ENCODE results near the gene CSF3.

The CSF3 gene

DNA sequence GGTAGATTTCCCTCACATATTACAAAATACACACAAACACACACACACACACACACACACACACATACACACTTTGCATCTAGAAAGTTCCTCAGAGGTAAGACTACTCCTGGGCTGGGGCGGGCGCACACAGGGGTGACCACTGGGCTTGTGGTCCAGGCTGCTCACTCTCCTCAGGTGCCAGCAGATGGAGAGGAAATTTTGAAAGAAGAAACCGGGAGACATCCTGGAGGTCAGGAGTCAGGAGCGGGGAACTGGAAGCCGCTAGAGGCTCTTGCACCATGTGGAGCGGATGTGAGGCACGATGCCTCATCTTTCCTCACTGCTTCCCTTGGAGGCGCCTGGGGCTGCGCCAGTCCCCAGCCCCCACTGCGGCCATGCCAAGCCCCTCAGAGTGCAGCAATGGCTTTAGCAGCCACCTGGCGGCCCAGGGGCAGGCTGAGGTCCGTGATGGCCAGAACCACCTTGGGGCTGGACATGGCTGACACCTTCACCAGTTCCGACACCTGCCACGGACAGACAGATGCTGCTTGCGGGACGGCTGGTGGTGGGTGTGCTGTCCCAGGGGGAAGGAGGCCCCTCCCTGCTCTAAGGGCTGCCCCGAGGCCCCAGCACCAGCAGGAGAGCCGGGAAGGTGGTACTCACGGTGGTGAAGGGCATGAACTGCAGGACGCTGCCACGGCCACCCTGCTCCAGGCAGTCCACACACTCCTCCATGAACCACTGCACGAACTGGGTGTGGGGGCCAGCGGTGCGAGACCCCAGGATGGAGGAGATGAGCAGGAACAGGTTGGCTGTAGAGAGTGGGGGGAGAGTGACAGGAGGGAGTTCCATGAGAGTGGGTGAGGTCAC, 4.1 kb downstream of the CSF3 start:
- TF ChIP-seq, protein P1, sequence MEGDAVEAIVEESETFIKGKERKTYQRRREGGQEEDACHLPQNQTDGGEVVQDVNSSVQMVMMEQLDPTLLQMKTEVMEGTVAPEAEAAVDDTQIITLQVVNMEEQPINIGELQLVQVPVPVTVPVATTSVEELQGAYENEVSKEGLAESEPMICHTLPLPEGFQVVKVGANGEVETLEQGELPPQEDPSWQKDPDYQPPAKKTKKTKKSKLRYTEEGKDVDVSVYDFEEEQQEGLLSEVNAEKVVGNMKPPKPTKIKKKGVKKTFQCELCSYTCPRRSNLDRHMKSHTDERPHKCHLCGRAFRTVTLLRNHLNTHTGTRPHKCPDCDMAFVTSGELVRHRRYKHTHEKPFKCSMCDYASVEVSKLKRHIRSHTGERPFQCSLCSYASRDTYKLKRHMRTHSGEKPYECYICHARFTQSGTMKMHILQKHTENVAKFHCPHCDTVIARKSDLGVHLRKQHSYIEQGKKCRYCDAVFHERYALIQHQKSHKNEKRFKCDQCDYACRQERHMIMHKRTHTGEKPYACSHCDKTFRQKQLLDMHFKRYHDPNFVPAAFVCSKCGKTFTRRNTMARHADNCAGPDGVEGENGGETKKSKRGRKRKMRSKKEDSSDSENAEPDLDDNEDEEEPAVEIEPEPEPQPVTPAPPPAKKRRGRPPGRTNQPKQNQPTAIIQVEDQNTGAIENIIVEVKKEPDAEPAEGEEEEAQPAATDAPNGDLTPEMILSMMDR (IDR thresholded peaks at IDR 0.05; ENCODE audit: borderline replicate concordance, insufficient read depth, low read depth, low read length) = no peak
- H3K4me3 ChIP-seq (ENCODE audit: low read depth, low read length) = no peak overlapping the region

DNA sequence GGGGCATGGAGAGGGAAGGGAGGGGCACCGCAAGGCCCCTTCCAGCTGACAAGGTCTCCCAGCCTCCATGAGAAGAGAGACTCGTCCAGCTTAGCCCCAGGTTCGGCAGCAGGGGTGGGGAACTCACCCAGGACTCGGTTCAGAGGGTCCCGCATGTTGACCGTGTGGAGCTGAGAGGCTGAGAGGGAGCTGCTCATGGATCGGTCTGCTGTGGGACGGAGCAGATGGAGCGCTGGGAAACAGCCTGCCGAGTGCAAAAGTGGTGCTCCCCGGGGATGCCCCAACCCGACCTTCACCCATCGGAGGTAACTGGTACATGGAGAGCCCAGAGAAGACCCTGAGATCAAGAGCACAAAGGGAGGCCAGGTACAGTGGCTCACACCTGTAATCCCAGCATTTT, 4.9 kb downstream of the CSF3 start:
- no peak overlapping the region for H3K4me3 ChIP-seq (ENCODE audit: low read depth, low read length)
- TF ChIP-seq, protein P1 (IDR thresholded peaks at IDR 0.05; ENCODE audit: borderline replicate concordance, insufficient read depth, low read depth, low read length) = no peak

DNA sequence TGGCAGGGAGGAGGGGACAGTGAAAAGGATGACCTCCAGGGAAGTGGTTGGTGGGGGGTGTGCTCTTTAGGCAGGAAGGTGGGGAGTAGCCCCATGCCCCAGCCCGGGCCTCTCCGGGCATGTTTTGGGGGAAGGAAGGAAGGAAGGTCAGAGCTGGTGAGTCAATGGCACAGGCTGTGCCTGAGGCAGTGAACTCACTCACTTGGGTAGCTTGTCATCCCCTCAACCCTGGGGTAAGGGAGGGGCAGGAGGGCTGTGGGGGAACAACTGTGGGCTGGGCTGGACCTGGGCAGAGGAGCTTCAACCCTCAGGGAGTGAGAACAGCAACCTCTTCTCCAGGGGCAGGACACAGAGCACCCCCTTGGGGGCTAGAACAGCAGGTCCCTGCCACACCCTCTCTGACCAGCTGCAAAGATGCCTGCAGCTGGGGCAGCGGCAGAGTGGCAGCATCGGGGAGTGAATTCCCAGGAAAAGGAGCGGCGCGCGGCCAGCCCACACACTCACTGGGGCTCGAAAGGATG, 6.3 kb downstream of the CSF3 start:
- TF ChIP-seq, protein P1 (IDR thresholded peaks at IDR 0.05; ENCODE audit: borderline replicate concordance, insufficient read depth, low read depth, low read length) = no peak
- H3K4me3 ChIP-seq (ENCODE audit: low read depth, low read length) = no peak overlapping the region

DNA sequence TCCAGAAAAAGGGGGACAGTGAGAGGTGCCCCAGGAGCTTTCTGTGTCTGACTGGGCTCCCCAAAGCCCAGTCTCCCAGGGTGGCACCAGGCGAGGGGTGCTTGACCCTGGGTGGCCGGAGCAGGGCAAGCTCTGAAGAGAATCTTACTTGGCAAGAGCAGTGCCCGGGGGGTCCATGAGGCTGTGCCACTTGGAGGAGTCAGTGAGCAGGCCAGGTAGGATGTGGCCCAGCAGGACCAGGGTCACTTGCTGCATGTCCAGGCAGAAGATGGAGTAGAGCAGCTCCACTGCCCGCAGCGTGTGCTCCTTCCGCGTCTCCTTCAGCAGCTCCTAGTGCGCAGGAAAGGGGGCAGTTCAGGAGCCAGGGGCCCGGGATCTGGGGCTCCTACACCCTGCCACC, 7.3 kb downstream of the CSF3 start:
- TF ChIP-seq, protein P1 (IDR thresholded peaks at IDR 0.05; ENCODE audit: borderline replicate concordance, insufficient read depth, low read depth, low read length) = no peak

DNA sequence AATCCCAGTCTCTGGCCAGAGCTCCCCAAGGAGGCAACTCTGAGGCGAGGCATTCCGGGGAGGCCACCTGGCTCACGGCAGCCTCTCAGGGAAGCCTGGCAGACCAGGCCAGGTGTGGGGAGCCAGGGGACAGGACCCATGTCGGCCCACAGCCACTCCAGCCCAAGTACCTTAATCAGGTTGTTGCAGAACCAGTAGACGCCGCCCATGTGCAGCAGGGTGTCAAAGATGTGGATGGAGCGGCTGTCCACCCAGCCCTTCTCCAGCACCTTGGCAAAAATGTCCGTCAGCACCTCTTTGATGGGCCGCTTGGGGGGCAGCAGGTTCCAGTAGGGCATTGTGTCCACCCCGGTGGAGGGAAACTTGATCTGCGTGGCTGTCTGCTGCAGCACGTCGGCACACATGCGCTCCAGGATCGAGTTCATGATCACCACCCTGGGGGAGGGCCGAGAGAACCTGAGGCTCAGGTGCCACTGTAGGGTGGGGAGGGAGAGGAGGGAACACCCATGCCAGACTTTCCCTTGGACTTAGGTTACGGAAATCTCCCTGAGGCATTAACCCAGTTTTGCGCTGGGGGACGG, 7.8 kb downstream of the CSF3 start:
- TF ChIP-seq, protein P1 (IDR thresholded peaks at IDR 0.05; ENCODE audit: borderline replicate concordance, insufficient read depth, low read depth, low read length) = no peak

More for the DNA sequence above, 7.3 kb downstream of the CSF3 start:
- no peak overlapping the region for H3K4me3 ChIP-seq (ENCODE audit: low read depth, low read length)

DNA sequence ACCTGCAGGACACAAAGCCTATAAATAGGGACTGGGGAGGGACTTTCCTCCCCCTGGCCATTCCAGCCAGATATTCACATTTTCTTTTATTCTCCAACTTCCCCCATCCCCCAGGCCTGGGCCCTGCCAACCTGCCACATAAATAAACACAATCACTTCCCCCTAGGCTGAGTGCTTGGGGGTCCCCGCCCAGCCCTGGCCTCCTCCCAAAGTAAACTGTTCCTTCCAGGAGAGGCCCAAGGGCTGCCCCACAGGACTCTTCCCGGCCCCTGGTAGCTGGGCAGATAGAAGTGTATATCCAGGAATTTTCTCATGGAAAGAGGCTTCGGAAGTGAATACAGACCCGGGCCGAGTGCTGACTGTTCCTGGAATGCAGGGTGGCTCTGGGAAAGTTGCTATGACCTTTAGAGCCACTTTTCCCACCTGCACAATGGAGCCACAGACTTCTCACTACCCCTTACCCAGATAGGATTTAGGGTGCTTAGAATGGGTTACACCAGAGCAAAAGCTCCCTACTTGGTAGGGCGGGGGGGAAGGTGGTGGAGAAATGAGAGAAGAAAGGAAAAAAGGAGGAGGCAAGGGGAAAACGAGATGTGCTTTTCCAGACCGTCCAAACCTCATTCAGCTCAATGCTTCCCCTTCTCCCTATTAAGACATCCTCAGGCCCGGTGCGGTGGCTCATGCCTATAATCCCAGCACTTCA, 8.5 kb downstream of the CSF3 start:
- TF ChIP-seq, protein P1 (IDR thresholded peaks at IDR 0.05; ENCODE audit: borderline replicate concordance, insufficient read depth, low read depth, low read length) = no peak
- H3K4me3 ChIP-seq (ENCODE audit: low read depth, low read length) = no peak overlapping the region

More for the DNA sequence above, 7.8 kb downstream of the CSF3 start:
- H3K4me3 ChIP-seq (ENCODE audit: low read depth, low read length) = no peak overlapping the region
